ENCODE measurements around the gene TTC21A.

TTC21A gene

DNA sequence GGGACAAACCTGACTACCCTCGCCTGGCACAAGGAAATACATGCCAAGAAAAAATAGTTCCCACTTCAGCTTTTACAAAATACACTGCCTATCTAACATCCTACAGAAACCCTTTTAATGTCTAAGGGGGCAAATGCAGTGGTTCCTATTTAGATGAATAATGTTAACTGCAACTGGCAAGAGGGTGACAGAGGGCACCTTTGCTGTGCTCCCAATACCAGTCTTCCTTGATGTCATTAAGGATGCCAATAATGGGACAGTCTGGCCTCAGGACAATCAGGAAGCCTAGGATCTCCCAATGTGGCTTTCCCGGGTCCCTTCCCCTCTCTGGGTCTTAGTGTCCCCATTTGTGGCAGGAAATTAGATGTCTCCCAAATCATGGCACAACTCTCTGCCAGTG lies 32.0 kb downstream of the TTC21A start:
- DNase-seq = no peak

- DNase-seq = no peak
Measured at GRCh38 chr3:39140341-39140971, 33.0 kb downstream of the TTC21A start.

- DNase-seq = no peak
Measured at GRCh38 chr3:39141171-39141995, 33.9 kb downstream of the TTC21A start.

GRCh38 chr3:39142067-39142466 lies 34.6 kb downstream of the TTC21A start:
- no peak for DNase-seq

DNA sequence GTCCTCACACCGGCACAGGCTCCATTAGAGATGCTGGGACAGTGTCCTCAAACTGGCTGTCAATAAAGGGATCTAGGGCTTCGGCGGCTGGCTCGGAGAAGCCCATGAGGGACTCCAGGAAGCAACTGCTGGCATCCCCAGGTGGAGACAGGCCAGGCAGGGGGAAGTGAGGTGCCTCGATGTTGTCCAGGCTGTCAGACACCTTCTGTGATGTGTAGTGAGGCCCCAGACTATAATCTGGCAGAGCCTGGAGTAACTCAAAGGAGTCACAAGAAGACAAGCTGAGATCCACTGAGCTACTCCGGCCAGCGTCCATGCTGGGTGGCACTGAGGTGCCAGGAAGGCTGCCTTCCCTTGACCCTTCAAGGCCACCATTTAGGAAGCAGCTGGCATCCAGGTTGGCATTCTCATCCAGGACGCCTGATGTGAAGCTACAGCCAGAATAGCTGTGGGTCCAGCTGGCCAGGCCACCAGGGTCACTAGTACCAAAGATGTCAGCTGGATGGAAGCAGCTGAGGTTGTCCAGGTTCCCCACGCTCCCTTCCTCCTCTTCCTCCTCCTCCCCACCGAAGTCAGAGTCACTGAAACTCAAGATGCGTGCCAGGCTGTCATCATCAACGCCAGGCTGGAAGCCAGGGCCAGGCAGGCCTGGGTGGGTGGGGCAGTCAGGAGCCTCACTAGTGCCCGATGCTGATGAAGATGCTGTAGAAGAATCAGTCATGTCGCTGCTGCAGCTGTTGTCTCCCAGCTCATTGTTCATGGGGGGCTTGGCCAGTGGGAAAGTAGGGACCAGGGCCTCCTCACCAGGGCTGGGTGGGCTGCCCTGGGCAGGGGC lies 35.8 kb downstream of the TTC21A start:
- no peak for DNase-seq

- DNase-seq = no peak
Measured at GRCh38 chr3:39144095-39144747, 36.7 kb downstream of the TTC21A start.

DNA sequence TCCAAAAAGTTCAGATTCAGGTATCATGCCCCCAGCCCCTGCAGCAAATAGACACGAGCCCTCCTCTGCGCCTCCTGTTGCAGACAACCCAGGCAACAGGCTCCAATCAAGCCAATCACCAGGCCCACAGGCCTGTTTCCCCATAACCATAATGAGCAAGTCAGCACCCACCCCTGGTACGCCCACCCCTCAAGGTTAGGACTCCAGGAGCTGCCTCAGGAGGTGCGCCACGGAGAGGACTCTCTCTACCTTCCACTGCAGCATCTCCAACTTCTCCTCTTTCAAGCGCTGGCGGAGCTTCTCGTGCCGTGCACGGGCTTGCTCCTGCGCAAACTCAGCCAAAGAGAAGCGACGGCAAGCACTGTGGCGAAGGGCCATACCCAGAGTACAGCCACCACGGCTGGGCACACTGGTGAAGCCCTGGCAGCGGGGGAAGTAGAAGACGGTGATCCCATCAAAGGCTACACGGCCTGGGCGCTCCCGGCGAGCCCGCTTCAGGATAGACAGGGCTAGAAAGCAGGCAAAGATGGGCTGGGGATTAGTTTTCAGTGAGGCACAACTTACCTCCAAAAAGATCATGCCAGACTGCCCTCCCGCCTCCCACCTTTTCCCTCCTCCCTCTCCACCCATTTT lies 37.4 kb downstream of the TTC21A start:
- DNase-seq = no peak

- DNase-seq = no peak
Measured at GRCh38 chr3:39146083-39146501, 38.6 kb downstream of the TTC21A start.

DNA sequence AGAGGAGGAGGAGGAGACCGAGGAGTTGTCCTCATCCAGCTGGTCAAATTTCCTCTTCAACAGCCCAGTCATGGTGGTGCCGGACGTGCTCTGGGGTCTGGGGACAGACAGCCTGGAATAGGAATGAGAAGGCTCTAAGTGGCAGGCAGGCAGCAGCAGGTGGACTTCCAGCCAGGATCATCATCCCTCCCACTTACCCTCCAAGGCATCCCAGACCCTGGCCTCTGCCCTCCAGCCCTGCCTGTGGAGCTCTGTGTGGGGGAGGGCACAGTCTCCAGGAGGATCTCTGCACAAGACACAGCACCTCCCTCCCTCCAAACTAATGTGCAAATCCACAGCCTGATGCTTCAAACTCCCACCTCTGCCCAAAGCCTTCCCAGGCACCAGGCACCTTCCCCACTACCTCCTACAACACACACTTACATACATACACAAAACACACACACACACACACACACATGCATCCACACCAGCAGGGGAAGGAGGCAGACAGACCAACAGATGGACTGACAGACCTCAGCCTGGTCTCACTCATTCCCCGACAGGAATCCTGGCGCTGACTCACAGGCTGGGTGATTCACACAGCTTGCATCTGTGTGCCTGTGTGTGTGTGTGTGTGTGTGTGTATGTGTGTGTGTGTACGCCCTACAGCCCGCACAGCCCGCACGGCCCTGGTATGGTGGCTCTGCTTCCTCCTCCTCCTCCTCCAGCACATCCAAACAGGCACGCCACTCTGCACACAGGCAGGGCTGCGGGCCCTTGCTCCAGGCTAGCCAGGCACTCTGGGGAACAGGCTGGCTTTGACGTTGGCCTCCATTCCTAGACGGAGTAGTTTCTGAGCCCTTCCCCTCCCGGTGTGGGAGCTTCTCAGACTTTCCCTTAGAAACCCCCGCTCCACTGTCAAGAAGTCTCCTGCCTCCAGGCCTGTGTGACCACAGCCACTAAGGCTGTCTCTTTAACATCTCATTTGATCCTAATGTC lies 39.4 kb downstream of the TTC21A start:
- DNase-seq = no peak

GRCh38 chr3:39147711-39148434 lies 40.4 kb downstream of the TTC21A start:
- DNase-seq = no peak

GRCh38 chr3:39148435-39149058 lies 41.1 kb downstream of the TTC21A start:
- no peak for DNase-seq

DNA sequence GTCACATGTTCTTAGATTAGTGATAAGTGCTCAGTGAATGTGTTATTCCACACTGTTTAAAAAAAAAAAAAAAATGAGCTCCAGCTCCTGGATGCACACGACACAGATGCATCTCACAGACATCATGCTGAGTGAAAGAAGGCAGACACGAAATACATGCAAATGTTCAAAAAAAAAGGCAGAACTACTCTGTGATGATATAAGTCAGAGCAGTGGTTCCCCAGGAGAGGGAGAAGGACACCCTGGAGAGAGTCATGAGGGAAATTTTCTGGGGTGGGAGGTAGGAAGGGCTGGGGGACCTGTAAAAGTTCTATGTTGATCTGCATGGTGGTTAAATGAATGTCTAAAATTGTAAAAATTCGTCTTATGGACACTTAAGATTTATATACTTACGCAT lies 41.6 kb downstream of the TTC21A start:
- DNase-seq = no peak

GRCh38 chr3:39149498-39150147 lies 42.1 kb downstream of the TTC21A start:
- DNase-seq = no peak

- DNase-seq = no peak
Measured at GRCh38 chr3:39150148-39150802, 42.8 kb downstream of the TTC21A start.

GRCh38 chr3:39150803-39151631 lies 43.5 kb downstream of the TTC21A start:
- peak; percentile 36 for DNase-seq

DNA sequence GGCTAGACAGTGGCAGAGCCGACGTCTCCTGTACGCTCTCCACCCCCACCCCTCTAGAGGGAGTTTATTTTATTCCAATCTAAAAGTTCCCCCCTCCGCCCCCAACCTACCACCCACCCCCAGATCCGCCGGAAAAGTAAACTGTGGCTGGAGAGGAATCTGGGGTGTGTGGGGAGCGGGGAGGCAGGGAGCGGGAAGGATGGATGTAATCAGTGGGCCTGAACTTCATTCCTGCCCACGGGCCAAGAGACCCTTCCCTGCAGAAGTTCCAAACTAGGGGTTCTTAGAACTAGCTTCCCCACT lies 46.4 kb downstream of the TTC21A start:
- no peak for DNase-seq

DNA sequence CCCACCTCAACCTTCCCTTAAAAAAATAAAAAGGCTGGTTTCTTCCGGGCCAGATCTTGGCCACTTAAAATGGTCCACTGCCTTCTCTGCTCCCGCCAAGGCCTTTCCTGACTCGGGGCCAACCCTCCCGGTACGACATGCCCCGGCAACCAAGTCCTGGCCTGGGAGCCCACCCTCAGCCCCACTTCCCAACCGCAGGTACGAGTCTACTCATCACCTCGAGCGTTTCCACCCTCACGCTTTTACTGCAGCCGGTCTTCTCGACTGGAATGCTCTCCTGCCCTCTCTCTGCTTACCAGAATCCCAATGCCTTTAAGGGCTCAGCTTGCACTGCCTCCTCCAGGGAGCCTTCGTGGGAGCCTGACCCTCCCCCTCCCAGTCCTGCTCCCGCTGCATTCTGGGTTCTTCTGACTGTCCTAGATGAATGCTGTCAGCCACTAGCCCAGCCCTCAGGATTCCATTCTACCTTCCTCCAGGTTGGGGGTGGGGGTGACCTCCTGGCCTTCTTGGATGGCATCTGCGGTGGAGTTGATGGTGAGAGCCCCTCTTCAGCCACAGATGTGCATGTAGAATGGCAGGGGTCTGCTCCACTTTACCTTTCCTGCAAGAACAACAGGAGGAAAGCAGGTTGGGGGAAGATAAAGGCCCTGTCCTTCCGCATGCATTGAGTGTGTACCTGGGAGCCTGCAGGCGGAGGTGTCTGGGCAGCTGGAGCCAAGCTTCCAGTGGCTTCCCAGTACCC lies 47.0 kb downstream of the TTC21A start:
- DNase-seq = no peak

All from effector CD8-positive, alpha-beta T cell (primary cell).